Astrocyte of the spinal cord (primary cell): Measurements from ENCODE around the gene NEURL3.

ENCODE experiments used
- DNase-seq: peaks from one replicate; pipeline ENCODE4 v3.0.0; 2011; ENCODE audit warnings: low read depth, low spot score
- H3K4me3 ChIP-seq: 2 replicates; pipeline ENCODE4 v1.5.1; 2011; ENCODE audit warnings: low read depth, mild to moderate bottlenecking, low read length, moderate library complexity
- in situ Hi-C: cut with HindIII; loops from 2 replicates; pipeline ENCODE4 v1.10.0; 2017; ENCODE audit warnings: low sequenced_read_pairs
- TF ChIP-seq, protein P1 (sequence below): IDR thresholded peaks from 2 replicates; pipeline ENCODE4 v1.5.1; 2012; ENCODE audit warnings: low read depth, mild to moderate bottlenecking, low read length, inconsistent platforms

Gene NEURL3

DNA sequence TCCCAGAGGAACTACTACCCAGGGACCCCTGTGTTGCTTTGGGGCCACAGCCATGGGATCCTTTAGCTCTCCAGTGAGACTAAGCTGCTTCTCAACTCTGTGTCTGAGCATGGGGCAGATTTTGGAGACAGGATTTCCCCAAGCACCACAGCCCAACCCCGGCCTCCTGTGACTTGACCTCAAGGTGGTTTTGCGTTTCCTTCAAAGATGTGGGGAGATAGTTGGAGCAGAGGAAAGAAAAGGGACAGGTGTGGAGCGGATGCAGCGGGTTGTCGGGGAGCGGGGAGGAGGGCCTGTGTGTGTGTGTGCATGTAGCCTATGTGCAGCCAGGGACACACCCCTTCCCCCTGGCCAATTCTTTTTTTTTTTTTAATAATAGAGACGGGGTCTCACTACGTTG is 41.6 kb upstream of the NEURL3 start:
- TF ChIP-seq, protein P1, sequence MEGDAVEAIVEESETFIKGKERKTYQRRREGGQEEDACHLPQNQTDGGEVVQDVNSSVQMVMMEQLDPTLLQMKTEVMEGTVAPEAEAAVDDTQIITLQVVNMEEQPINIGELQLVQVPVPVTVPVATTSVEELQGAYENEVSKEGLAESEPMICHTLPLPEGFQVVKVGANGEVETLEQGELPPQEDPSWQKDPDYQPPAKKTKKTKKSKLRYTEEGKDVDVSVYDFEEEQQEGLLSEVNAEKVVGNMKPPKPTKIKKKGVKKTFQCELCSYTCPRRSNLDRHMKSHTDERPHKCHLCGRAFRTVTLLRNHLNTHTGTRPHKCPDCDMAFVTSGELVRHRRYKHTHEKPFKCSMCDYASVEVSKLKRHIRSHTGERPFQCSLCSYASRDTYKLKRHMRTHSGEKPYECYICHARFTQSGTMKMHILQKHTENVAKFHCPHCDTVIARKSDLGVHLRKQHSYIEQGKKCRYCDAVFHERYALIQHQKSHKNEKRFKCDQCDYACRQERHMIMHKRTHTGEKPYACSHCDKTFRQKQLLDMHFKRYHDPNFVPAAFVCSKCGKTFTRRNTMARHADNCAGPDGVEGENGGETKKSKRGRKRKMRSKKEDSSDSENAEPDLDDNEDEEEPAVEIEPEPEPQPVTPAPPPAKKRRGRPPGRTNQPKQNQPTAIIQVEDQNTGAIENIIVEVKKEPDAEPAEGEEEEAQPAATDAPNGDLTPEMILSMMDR, result no peak
- in situ Hi-C loops, result no loop called here

DNA sequence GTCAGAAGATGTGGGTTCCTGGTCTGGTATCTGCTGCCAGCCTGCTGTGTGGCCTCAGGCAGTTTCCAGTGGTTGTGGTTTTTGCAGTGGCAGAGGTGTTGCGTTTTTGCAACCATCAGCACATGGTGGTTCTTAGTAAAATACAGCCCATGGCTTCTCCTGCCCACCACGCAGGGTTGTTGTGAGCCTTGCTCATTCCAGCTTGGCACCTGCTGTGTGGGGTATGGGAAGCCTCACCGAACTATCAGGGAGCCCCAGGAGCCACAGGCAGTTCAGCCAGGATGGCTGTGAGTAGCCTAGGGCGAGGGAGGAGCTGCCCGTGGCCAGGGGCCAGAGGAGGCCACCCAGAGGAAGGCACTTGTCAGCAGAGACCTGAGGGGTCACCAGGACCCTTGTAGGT is 41.2 kb upstream of the NEURL3 start:
- no peak overlapping the region for H3K4me3 ChIP-seq
- TF ChIP-seq, protein P1, result no peak
- in situ Hi-C loops, result no loop called here
- DNase-seq, result no peak

More for the DNA sequence above, 41.6 kb upstream of the NEURL3 start:
- H3K4me3 ChIP-seq, result no peak overlapping the region
- DNase-seq, result no peak

DNA sequence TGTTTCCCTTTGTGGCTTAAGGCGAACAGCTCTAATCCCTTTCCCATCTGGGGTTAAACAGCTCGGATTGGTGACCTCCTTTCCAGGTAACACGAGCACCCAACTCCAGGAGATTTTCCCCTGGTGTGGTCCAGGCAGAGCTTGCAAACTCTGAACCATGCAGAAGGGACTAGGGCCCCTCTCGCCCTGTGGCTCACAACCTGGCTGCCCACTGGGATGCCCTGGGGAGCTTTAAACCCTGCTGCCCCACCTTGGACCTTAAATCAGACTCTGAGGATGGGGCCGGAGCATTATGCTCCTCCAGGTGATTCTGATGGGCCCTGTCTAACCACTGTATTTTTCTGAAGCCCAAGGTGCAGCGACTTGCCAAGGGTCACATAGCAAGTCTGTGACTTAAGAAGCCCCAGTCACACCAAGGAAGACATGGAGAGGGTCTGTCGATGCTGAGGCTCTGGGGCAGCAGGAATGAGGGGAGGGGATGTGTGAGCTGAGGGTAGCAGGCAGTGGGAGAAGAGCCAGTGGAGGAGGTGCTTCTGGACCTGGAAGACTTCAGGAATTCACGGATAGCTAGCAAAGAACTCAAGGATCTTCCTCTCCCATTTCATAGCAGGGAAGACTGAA is 37.3 kb upstream of the NEURL3 start:
- TF ChIP-seq, protein P1, result no peak
- H3K4me3 ChIP-seq, result no peak overlapping the region
- no peak for DNase-seq
- in situ Hi-C loops, result no loop called here

DNA sequence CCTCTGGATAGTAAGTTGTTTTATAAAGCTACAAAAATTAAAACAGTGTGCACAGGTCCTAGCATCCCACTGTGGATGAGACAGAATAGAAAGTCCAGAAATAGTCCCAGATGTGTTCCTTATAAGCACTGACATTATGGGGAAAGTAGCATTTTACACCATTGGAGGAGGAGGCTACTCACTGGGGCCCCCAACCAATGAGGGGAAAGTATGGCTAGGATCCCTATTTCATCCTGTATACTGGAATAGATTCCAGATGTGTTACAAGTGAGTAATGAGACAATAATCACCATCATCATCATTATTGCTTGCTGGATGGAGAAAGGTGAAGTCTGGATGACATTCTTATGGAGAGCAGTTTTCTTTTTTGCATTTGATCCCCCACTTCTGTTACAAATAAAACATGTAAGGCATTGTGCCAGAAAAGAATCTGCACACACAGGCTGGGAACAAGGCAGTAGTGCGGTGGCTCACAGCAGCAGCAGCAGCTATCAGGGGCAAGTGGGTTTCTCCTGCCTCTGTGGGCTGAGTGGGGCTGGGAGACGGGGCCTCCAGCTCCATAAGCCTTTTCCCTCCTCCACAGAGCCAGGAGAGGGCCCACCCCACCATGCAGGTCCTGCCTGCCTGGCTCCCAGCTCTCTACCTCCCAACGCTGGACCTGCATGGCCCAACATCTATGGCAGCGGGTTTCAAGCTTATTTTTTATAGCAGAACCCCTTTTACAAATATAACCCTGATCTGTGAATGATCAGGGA is 36.4 kb upstream of the NEURL3 start:
- H3K4me3 ChIP-seq, result no peak overlapping the region
- peak; percentile 16 for DNase-seq
- TF ChIP-seq, protein P1, result no peak
- in situ Hi-C loops, result no loop called here

DNA sequence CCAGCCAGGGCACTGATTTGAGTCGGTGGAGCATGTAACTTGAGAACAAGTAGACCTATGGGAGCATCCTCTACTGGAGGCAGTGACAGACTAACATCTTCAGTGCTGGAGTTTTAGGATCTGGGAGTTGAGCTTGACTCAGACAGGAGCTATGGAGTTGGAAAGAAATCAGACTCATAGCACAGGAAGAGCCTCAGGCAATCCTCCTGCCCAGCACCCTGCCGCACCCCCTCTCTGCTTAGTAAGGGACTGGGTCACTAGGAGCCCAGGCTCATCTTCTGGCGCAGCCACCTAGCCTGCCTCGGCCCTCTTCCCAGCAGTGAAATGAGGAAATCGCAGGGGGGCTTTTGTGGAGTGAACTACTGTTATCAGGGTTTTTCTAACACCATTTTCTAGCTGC is 35.0 kb upstream of the NEURL3 start:
- TF ChIP-seq, protein P1, result no peak
- in situ Hi-C loops, result no loop called here
- H3K4me3 ChIP-seq, result no peak overlapping the region
- peak; percentile 9 for DNase-seq

DNA sequence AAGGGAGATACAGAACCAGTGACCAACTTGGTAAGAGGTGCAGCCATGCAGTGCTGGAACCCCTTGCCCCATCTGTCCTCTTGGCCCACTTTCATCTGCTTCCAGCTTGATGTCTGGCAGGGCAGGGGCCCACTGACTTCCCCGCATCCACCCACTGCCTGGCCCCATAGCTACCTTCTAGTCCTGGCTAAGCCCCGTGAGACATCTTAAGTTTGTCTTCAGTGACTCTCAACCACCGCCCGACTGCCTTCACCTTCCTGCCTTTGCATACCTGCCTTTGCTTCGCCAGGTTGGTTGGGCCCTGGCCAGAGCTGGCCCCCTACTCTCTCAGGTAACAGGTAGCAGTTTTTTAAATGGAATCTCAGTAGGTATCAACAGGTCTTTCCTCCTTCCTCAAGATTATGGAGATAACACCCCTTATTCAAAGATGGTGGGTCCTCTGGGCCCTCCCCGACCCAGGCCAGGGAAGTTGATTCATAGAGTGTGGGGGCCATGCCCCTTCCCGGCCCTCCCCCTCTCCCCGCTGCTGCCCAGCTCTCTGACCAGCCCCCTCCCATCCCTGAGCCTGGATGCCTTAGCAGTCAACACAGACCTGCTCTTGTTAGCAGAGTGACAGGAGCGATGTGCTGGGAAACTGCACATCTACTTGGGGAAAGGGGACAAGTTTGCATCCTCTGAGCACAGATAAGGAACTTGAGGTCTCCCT is 34.2 kb upstream of the NEURL3 start:
- in situ Hi-C loops, result no loop called here
- TF ChIP-seq, protein P1, result no peak
- no peak for DNase-seq
- H3K4me3 ChIP-seq, result no peak overlapping the region
